GM19193 (cell line): ENCODE measurements around the gene GFOD1.

ENCODE experiments used
- POLR2A ChIP-seq: IDR thresholded peaks from 4 replicates; pipeline ENCODE4 v1.6.1; 2011; ENCODE audit not compliant: insufficient read depth, insufficient read length; ENCODE audit errors: extremely low read depth

GFOD1 gene

GRCh38 chr6:13517116-13517515, 29.7 kb upstream of the GFOD1 start:
- no peak for TF ChIP-seq POLR2A

GRCh38 chr6:13515912-13516311, 28.5 kb upstream of the GFOD1 start:
- TF ChIP-seq POLR2A = no peak

- no peak for TF ChIP-seq POLR2A
These were observed 26.5 kb upstream of the GFOD1 start for GRCh38 chr6:13513626-13514502.

- TF ChIP-seq POLR2A = no peak
These were observed 25.5 kb upstream of the GFOD1 start for GRCh38 chr6:13512900-13513299.

GRCh38 chr6:13511913-13512717, 24.7 kb upstream of the GFOD1 start:
- TF ChIP-seq POLR2A = no peak

- TF ChIP-seq POLR2A = no peak
These were observed 21.6 kb upstream of the GFOD1 start for GRCh38 chr6:13508711-13509705.

- TF ChIP-seq POLR2A = no peak
These were observed 20.0 kb upstream of the GFOD1 start for GRCh38 chr6:13507306-13507860.

GRCh38 chr6:13505345-13505734, 17.9 kb upstream of the GFOD1 start:
- TF ChIP-seq POLR2A = no peak

- no peak for TF ChIP-seq POLR2A
These were observed 17.4 kb upstream of the GFOD1 start for GRCh38 chr6:13504611-13505344.

GRCh38 chr6:13500915-13501314, 13.5 kb upstream of the GFOD1 start:
- TF ChIP-seq POLR2A = no peak

- no peak for TF ChIP-seq POLR2A
These were observed 12.9 kb upstream of the GFOD1 start for GRCh38 chr6:13500264-13500663.

- no peak for TF ChIP-seq POLR2A
These were observed 9.3 kb upstream of the GFOD1 start for GRCh38 chr6:13496513-13497190.

- no peak for TF ChIP-seq POLR2A
These were observed 8.4 kb upstream of the GFOD1 start for GRCh38 chr6:13495818-13496217.
